ENCODE results near the gene SLC41A2.
A peak's percentile ranks its signal among the peaks of the same experiment; 100 is the strongest.

Gene SLC41A2

GRCh38 chr12:104975587-104976343 lies 17.7 kb upstream of the SLC41A2 start:
- DNase-seq: no peak
- Mint-ChIP-seq H3K27me3 (no peaks in the 10 kb centered on the region), H3K36me3 (ENCODE audit: low read depth) (no peaks in the 10 kb centered on the region), H3K27ac (no peak overlapping the region), H3K4me3 (no peak overlapping the region), H3K4me1 (peaks cover 13% of the 10 kb centered on the region), H3K9me3 (no peaks in the 10 kb centered on the region)
- ATAC-seq: no peak

- H3K27ac Mint-ChIP-seq: no peak overlapping the region
- no peaks in the 10 kb centered on the region for H3K36me3 Mint-ChIP-seq (ENCODE audit: low read depth)
- no peak for DNase-seq
- peak; percentile 65 for ATAC-seq
- no peak overlapping the region for H3K4me3 Mint-ChIP-seq
- H3K9me3 Mint-ChIP-seq: no peaks in the 10 kb centered on the region
- H3K27me3 Mint-ChIP-seq: no peaks in the 10 kb centered on the region
- peaks cover 13% of the 10 kb centered on the region for H3K4me1 Mint-ChIP-seq
Observed at GRCh38 chr12:104974626-104975290, 16.7 kb upstream of the SLC41A2 start.

- Mint-ChIP-seq H3K4me3 (no peak overlapping the region), H3K27me3 (no peaks in the 10 kb centered on the region), H3K36me3 (ENCODE audit: low read depth) (no peaks in the 10 kb centered on the region), H3K9me3 (no peaks in the 10 kb centered on the region), H3K27ac (no peak overlapping the region), H3K4me1 (peaks cover 13% of the 10 kb centered on the region)
- no peak for DNase-seq
- ATAC-seq: no peak
Observed at GRCh38 chr12:104973250-104973649, 15.2 kb upstream of the SLC41A2 start.

GRCh38 chr12:104971306-104971705 lies 13.2 kb upstream of the SLC41A2 start:
- DNase-seq: no peak
- Mint-ChIP-seq H3K27ac (no peak overlapping the region), H3K36me3 (ENCODE audit: low read depth) (no peaks in the 10 kb centered on the region), H3K9me3 (no peaks in the 10 kb centered on the region), H3K4me3 (no peak overlapping the region), H3K4me1 (peaks cover 13% of the 10 kb centered on the region), H3K27me3 (no peaks in the 10 kb centered on the region)
- no peak for ATAC-seq

GRCh38 chr12:104969343-104969742 lies 11.3 kb upstream of the SLC41A2 start:
- ATAC-seq (no peak), DNase-seq (no peak)
- H3K27me3 Mint-ChIP-seq: peaks cover 3% of the 10 kb centered on the region
- H3K27ac Mint-ChIP-seq: no peak overlapping the region
- peaks cover 4% of the 10 kb centered on the region for H3K4me1 Mint-ChIP-seq
- no peak overlapping the region for H3K4me3 Mint-ChIP-seq
- H3K9me3 Mint-ChIP-seq: no peaks in the 10 kb centered on the region
- no peaks in the 10 kb centered on the region for H3K36me3 Mint-ChIP-seq (ENCODE audit: low read depth)

- H3K9me3 Mint-ChIP-seq: no peaks in the 10 kb centered on the region
- ATAC-seq (no peak), DNase-seq (no peak)
- no peaks in the 10 kb centered on the region for H3K36me3 Mint-ChIP-seq (ENCODE audit: low read depth)
- H3K4me1 Mint-ChIP-seq: peaks cover 4% of the 10 kb centered on the region
- H3K27ac Mint-ChIP-seq: no peak overlapping the region
- no peak overlapping the region for H3K4me3 Mint-ChIP-seq
- peaks cover 7% of the 10 kb centered on the region for H3K27me3 Mint-ChIP-seq
Observed at GRCh38 chr12:104966677-104967076, 8.6 kb upstream of the SLC41A2 start.

- Mint-ChIP-seq H3K9me3 (no peaks in the 10 kb centered on the region), H3K4me3 (no peak overlapping the region), H3K27me3 (peaks cover 17% of the 10 kb centered on the region), H3K36me3 (ENCODE audit: low read depth) (no peaks in the 10 kb centered on the region), H3K27ac (no peak overlapping the region), H3K4me1 (peaks cover 2% of the 10 kb centered on the region)
- DNase-seq: no peak
- ATAC-seq: no peak
Observed at GRCh38 chr12:104964856-104965205, 6.7 kb upstream of the SLC41A2 start.

- Mint-ChIP-seq H3K27me3 (peaks cover 22% of the 10 kb centered on the region), H3K36me3 (ENCODE audit: low read depth) (no peaks in the 10 kb centered on the region), H3K4me3 (no peak overlapping the region), H3K9me3 (no peaks in the 10 kb centered on the region), H3K4me1 (peaks cover 7% of the 10 kb centered on the region), H3K27ac (no peak overlapping the region)
- no peak for ATAC-seq
- no peak for DNase-seq
Observed at GRCh38 chr12:104964167-104964855, 6.2 kb upstream of the SLC41A2 start.

- H3K9me3 Mint-ChIP-seq: no peaks in the 10 kb centered on the region
- peaks cover 24% of the 10 kb centered on the region for H3K27me3 Mint-ChIP-seq
- H3K36me3 Mint-ChIP-seq (ENCODE audit: low read depth): no peaks in the 10 kb centered on the region
Observed at GRCh38 chr12:104963757-104964156, 5.7 kb upstream of the SLC41A2 start.

GRCh38 chr12:104960464-104960863 lies 2.4 kb upstream of the SLC41A2 start:
- no peak overlapping the region for H3K4me3 Mint-ChIP-seq
- no peak overlapping the region for H3K27ac Mint-ChIP-seq
- no peaks in the 10 kb centered on the region for H3K36me3 Mint-ChIP-seq (ENCODE audit: low read depth)
- ATAC-seq: no peak
- peaks cover 40% of the 10 kb centered on the region for H3K27me3 Mint-ChIP-seq
- no peaks in the 10 kb centered on the region for H3K9me3 Mint-ChIP-seq
- no peak for DNase-seq
- H3K4me1 Mint-ChIP-seq: peaks cover 27% of the 10 kb centered on the region

More at GRCh38 chr12:104963757-104964156, 5.7 kb upstream of the SLC41A2 start:
- ATAC-seq (no peak), DNase-seq (no peak)
- Mint-ChIP-seq H3K4me3 (no peak overlapping the region), H3K27ac (no peak overlapping the region), H3K4me1 (peaks cover 13% of the 10 kb centered on the region)

- Mint-ChIP-seq H3K27me3 (peaks cover 41% of the 10 kb centered on the region), H3K27ac (no peak overlapping the region), H3K36me3 (ENCODE audit: low read depth) (no peaks in the 10 kb centered on the region), H3K4me1 (peaks cover 27% of the 10 kb centered on the region), H3K4me3 (peak overlapping the region; percentile 86), H3K9me3 (no peaks in the 10 kb centered on the region)
- DNase-seq: no peak
- no peak for ATAC-seq
Observed at GRCh38 chr12:104959335-104959841, 1.3 kb upstream of the SLC41A2 start.

GRCh38 chr12:104958805-104959334 lies 780 bp upstream of the SLC41A2 start:
- DNase-seq: no peak
- no peaks in the 10 kb centered on the region for H3K36me3 Mint-ChIP-seq (ENCODE audit: low read depth)

GRCh38 chr12:104957719-104958000 lies 430 bp downstream of the SLC41A2 start:
- H3K36me3 Mint-ChIP-seq (ENCODE audit: low read depth): no peaks in the 10 kb centered on the region
- DNase-seq: peak; percentile 30
- no peaks in the 10 kb centered on the region for H3K9me3 Mint-ChIP-seq
- peaks cover 27% of the 10 kb centered on the region for H3K4me1 Mint-ChIP-seq
- H3K27me3 Mint-ChIP-seq: peaks cover 47% of the 10 kb centered on the region
- H3K4me3 Mint-ChIP-seq: peak overlapping the region; percentile 86
- H3K27ac Mint-ChIP-seq: peak overlapping the region; percentile 74
- ATAC-seq: peak; percentile 38

More at GRCh38 chr12:104958805-104959334, 780 bp upstream of the SLC41A2 start:
- peak overlapping the region; percentile 86 for H3K4me3 Mint-ChIP-seq
- peaks cover 45% of the 10 kb centered on the region for H3K27me3 Mint-ChIP-seq
- ATAC-seq: no peak
- H3K4me1 Mint-ChIP-seq: peaks cover 27% of the 10 kb centered on the region
- H3K27ac Mint-ChIP-seq: peak overlapping the region; percentile 93
- no peaks in the 10 kb centered on the region for H3K9me3 Mint-ChIP-seq

GRCh38 chr12:104956870-104957718 lies 996 bp downstream of the SLC41A2 start:
- peak overlapping the region; percentile 74 for H3K27ac Mint-ChIP-seq
- no peaks in the 10 kb centered on the region for H3K9me3 Mint-ChIP-seq
- no peaks in the 10 kb centered on the region for H3K36me3 Mint-ChIP-seq (ENCODE audit: low read depth)
- DNase-seq: no peak
- H3K4me3 Mint-ChIP-seq: peak overlapping the region; percentile 86
- ATAC-seq: peak; percentile 3
- peaks cover 27% of the 10 kb centered on the region for H3K4me1 Mint-ChIP-seq
- H3K27me3 Mint-ChIP-seq: peaks cover 45% of the 10 kb centered on the region
